COLO829 (cell line): Measurements from ENCODE around the gene PAK4.
A peak's percentile ranks its signal among the peaks of the same experiment; 100 is the strongest.

Source experiments
- DNase-seq: peaks from one replicate; pipeline ENCODE4 v3.0.0; 2012; ENCODE audit warnings: low spot score

Gene PAK4

DNA sequence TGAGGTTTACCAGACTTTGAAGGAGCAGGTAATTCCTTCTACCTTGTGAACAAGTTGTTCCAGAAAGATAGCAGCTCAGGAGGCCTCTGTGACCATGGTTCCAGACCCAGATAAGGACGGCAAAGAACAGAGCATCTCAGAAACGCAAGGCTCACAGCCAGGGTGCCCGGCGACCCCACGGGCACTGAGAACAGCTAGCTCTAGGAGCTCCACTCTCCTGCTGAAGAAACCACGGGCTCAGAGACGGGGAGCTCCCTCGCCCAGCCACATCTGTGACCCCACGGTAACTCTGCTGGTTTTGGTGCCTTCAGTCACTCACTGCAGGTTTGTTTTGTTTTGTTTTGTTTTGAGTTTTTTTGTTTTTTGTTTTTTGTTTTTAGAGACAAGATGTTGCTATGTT is 55.2 kb downstream of the PAK4 start:
- no peak for DNase-seq

DNA sequence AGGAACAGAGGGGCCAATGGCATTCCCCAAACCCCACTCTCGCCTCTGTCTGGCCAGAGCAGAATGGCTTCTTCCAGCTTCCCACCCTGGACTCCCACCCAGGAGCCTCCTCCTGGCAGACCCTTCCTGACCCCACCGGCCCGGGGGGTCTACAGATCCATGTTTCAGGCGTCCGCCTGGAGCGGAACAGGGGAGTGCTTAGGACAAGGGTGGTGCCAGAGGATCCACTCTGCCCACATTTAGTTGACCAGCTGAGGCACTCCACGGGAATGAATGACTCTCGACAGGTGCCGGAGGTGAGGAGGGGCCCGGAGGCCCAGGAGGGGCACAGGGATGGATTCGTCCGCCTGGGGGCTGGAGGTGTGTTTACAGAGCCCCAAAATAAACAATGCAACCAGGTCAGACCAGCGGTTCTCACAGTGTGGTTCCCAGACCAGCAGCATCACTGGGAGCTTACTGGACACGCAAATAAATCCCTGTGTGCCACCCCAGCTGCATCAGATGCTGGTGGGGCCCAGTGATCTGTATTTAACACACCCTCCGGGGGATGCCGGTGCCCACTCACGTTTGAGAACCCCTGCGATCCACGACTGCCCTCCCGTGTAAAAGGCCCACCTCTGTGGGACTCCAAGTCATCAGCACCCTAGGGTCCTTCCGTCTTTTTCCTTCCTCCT is 56.1 kb downstream of the PAK4 start:
- no peak for DNase-seq

DNA sequence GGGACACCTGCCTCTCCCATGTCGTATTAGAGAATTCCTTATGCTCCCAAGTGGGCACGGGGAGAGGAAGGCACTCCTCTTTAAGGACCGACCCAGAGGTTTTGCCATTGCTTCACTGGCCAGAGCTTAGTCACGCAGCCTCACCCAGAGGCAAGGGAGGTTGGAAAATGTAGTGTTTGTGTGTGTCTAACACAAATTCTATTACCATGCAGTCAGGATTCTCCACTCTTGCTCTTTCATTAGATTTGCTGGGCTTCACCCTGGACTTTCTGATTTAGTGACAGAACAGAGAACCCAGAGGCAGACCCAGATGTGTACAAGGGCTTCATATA is 56.6 kb downstream of the PAK4 start:
- DNase-seq, result no peak

DNA sequence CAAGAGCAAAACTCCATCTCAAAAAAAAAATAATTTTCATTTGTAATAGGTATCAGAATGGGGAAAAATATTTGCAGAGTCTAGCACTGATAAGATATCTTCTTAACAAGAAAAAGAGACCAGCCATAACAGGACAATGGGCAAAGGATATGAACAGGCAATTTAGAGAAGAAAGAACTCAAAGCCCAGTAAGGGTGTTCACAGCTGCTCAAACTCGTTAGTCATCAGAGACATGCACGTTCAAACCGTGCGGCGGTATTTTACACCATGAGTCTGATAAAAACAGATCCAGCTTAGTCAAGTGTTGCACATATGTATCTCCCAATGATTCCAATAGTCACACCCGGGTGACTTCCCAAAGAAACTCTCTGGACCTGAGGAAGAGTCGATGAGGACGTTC is 57.5 kb downstream of the PAK4 start:
- no peak for DNase-seq

DNA sequence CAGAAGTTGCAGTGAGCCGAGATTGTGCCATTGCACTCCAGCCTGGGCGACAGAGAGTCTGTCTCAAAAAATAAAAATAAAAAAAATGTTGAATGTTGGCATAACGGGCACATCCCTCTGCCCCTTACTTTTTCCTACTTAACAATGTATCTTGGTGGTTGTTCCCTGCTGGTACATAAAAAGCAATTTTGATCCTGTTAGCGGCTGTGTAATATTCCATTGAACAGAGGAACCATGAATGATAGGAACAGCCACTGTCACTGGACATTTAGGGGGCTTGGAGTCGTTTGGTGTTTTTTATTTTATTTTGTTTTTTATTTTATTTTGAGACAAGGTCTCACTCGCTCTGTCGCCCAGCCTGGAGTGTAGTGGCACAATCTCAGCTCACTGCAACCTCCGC is 60.8 kb downstream of the PAK4 start:
- no peak for DNase-seq

DNA sequence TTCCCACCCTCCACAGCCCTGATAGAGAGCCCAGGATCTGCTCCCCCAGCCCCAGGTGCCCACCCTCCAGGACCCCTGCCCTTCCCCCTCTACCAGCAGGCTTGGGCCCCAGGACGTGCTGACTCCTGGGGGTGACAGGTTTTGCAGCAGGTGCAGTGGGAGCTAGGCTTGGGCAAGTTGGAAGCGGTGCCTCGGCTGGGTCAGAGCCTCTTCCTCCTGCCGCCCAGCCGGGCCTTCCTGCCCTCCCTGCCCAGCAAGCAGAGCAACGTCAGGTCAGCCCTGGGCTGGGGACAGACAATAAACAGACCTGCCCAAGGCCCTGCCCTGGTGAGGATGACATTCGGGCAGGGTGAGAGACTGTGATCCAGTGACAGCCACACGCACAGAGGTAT is 62.0 kb downstream of the PAK4 start:
- no peak for DNase-seq

DNA sequence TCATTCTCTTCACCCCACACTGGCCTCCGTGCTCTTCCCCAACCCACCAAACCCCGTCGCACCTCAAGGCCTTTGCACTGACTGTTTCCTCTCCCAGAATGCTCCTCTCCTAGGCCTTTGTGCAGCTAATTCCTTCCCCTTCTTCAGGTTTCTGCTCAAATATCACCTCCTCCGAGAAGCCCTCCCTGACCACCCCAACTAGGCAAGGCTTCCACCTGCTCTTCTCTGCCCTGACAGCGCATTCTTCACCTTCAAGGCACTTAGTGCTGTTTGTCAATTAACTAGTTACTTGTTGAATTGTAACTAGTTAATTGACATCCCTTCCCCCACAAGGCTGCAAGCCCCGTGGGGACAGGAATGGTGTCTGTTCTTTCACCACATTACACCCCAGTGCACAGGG is 63.4 kb downstream of the PAK4 start:
- no peak for DNase-seq

DNA sequence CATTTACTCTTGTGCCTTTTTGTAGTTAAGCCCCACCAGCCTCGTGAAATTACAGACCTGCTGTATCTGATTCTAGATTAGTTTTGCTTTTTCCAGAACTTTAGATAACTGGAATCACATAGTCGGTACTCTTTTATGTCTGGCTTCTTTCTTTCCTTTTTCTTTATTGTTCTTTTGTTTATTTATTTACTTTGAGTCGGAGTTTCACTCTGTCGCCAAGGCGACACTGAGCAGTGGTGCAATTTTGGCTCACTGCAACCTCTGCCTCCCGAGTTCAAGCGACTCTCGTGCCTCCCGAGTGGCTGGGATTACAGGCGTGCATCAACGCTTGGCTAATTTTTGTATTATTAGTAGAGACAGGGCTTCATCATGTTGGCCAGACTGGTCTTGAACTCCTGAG is 65.2 kb downstream of the PAK4 start:
- DNase-seq, result no peak

DNA sequence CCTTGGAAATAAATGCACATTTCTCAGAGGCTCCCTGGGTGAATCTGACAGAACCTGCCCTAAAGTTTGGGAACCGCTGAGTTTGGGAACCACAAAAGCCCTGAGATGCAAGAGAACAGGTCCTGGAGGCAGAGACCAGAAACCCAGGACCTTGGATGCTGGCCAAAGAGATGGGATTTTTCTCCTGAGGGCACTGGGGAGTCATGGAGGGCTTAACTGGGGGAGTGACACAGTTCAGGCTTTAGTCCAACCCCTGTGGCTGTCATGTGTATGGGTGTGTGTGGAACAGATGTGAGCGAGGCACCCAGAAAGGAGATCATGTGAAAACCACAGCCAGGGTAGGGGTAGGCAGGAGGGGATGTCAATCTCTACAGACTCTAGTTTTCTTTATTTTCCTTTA is 67.3 kb downstream of the PAK4 start:
- no peak for DNase-seq

DNA sequence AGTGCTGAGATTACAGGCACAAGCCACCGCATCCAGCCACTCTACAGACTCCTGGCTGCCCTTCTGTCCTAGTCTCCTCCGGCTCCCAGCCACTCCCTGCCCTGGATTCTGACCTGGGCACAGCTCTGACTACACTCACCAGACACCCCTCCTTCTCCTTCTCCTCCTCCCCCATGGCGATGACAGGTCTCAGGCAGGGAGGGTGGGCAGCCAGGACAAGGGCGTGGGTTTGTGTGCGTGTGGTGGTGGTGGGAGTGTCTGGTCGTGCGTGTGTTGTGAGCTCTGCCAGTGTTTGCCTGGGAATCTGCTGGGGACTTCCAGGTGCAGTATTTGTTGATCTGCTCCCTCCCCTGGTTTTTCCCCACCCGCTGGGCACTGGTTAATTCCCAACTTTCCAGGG is 68.2 kb downstream of the PAK4 start:
- no peak for DNase-seq

DNA sequence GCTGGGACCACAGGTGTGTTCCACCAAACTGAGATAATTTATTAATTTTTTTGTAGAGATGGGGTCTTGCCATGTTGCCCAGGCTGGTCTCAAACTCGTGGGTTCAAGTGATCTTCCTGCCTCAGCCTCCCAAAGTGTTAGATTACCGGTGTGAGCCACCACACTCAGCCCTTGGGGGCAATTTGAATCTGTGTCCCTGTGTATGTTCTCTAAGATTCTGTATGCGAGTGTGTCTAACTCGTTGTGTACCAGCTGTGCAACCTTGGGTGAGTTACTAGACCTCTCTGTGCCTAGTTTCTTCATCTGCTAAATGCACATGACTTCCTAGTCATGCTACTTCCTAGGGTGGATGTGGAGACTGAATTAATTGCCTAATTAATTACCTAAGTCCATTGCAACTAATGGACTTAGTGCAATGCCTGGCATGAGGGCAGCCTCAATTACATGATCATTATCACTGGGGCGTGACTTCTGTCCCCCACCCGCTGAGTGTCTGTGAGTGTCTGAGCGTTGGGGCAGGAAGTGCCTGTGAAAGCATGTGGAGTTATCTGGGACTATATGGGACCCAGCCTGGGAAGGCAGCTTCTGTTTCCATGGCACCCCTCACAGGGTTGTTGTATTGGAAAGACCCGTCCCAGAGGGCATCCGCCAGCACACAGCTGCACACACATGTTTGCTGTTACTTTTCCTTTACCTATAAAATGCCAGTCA is 69.4 kb downstream of the PAK4 start:
- DNase-seq, result no peak

DNA sequence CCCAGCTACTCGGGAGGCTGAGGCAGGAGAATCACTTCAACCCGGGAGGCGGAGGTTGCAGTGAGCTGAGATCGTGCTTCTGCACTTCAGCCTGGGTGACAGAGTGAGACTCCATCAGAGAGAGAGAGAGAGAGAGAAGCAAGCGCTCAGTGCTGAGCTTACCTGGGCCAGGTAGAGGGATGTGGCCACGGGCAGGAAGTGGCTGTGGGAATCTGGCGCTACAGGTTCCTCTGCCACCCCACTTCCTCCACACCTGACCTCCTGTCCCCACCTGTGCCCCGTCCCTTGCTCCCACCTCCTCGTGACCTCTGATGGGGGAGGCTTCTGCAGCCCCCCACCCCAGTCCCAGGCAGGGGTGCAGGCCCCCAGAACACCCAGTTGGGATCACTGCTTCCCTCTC is 70.2 kb downstream of the PAK4 start:
- DNase-seq, result no peak

DNA sequence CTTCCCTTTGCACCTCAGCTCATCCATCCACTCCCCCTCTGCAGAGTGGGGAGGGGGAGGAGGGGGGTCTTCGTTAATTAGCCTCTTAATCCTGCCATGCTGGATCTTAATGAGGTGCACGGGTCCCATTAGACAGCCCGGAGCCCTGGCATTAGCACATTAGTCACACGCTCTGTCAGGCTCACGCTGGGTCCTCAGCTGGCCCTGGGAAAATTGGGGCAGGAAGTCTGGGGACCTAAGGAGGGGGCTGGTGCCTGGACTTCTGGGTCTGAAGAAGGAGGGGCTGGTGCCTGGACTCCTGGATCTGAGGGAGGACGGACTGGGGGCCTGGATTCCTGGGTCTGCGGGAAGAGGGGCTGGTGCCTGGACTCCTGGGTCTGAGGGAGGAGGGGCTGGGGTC is 70.7 kb downstream of the PAK4 start:
- DNase-seq, result no peak

DNA sequence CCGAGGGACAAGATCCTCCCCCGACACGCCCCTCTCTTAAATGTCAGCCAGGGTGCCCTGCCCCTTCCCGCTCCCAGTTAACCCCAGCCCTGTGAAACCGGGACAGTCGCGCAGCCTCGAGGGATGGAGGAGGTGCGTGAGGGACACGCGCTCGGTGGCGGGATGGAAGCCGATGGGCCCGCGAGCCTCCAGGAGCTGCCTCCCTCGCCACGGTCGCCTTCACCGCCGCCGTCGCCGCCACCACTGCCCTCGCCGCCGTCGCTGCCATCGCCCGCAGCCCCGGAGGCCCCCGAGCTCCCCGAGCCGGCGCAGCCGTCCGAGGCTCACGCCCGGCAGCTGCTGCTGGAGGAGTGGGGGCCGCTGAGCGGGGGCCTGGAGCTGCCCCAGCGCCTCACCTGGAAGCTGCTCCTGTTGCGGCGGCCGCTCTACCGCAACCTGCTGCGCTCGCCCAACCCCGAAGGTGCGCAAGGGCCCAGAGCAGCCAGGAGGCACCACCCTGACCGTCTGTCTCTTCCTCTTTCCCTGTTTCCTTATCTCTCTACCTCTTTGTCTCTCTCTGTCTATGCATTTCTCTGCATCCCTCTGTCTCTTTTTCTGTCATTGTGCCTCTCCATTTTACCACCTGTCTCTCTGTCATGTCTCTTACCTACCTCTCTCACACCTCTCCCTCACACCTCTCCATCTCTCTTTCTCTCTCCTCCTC is 71.4 kb downstream of the PAK4 start, which contains the start of gene NCCRP1:
TSS of gene NCCRP1 (plus strand) at position 105 of the 703 bp plus-strand sequence. CDS start at position 124, 19 bp downstream.
- no peak for DNase-seq

DNA sequence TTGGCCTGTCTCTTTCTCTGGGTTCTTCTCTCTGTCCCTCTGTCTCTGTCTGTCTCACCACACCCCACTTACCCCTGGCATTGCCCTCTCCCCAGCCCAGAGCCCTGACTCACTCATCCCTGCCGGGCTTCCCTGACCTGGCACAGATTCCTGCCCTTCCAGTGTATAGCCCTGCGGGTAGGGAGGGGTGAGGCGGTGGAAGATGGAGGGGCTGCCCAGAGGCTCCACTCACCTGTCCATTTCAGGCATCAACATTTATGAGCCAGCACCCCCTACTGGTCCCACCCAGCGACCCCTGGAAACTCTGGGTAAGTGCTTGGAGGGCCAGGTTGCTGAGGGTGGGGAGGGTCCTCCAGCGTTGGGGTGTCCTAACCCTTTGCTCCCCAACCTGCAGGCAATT is 72.2 kb downstream of the PAK4 start:
- DNase-seq, result no peak

DNA sequence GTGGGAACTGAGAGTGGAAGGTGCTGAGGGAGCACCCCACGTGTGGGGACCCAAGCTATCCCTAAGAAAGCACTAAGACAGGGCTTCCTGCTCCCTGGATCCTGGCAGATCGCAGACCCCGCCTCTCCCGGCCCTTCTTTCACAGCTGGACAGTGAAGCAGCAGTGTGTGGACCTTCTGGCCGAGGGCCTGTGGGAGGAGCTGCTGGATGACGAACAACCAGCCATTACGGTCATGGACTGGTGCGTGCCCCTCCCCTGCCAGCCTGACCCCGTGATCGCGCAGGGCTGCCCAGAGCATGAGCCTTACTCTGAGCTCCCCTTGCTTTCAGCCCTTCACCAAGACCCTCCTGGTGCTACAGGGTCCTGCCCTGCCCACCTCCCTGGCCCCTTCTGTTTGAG is 73.4 kb downstream of the PAK4 start:
- peak; percentile 65 for DNase-seq

DNA sequence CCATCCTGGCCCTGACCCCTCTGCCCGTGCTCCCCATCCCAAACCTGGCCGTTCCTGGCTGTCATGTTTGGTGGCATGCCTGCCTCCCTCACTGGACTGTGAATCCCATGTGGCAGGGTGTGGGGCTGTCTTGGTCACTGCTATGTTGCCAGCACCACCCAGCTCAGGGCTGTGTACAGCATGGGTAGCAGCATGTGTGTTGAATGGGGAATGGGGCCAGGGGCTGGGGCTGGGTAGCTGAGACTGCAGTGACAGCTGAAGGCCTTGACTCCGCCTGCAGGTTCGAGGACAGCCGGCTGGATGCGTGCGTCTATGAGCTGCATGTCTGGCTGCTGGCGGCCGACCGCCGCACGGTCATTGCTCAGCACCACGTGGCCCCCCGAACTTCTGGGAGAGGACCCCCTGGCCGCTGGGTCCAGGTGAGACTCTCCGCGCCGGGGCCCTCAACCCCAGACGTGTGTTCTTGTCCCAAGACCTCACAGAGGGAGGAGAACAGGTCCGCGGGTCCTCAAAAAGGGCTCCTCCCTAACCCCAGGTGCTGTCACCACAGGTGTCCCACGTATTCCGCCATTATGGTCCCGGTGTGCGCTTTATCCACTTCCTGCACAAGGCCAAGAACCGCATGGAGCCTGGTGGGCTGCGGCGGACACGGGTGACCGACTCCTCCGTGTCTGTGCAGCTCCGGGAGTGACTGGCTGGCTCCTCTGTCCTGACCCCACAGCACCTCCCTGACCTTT is 74.6 kb downstream of the PAK4 start:
- no peak for DNase-seq

DNA sequence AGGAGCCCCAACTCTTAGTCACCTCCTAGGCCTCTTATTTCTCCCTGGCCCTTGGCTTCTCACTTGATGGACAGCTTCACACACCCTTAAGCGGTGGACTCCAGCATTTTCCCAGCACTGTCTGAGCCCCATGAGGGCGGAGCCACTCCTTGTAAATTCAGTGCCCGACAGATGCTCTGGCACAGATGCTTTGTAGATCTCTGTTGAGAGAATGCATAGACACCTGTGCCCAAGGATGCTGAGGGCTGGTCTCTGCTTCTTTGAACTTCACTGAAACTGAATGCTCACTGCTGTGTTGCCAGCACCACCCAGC is 75.2 kb downstream of the PAK4 start:
- no peak for DNase-seq

DNA sequence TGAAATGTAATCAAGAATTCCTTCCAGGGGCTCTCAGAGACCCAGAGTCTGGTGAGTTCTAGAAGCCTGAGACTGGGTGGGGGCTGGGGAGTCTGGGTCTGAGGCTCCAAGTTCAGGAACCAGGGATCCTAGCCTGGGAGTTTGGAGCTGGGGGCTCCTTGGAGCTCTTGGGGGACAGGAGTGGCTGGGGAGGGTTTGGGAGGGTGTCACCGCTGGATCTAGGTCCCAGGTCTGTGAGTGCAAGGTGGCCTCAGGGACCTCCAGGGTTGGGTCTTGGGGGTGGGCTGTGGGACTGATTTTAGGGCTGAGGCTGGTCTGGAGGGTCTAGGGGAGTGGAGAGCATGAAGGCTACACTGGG is 77.4 kb downstream of the PAK4 start:
- DNase-seq, result no peak

DNA sequence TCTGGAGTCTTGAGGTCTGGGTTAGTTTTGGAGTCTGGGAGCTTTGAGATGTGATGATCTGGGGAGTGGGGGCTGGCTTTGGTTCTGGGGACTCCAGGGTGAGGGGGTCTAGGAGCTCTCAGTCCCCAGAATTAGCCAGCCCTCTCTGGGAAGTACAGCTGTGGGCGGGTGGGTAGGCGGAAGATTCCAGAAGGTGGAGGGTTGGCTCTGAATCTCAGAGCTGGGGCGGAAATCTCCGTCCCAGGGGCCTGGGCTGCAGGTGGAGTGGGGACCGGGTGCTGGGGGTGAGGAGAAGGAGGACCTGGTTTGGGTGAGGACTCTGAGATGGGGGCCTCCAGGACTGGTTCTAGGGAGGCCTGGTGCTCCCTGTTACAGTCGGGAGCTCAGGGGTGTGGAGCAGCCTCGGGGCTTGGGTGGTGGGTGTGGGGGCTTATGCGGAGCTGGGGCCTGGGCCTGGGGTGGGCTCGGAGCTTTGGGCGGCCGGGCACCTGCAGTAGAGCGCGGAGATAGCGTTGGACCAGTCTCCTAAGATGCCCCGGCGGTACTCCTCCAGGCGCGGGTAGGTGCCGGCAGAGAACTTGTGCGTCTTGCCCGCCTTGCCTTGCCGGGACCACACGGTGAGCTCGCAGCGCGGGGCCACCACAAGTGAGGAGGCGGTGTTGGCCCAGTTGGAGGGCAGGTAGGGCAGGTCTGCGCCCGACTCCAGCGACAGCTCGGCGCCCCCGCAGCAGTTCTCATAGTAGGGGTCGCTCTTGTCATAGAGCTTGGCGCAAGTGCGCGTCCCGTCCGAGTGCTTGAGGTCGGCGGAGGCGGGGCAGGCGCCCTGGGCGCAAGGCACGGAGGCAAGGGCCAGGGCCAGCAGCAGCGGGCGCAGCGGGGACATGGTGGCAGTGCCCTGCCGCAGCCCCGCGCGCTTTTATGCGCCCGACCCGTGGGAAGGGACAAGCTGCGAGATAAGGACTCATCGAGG is 78.1 kb downstream of the PAK4 start, which contains the start of gene SYCN:
TSS of gene SYCN (minus strand) at position 892 of the 970 bp plus-strand sequence. CDS start at position 883, 9 bp downstream.
- DNase-seq, result no peak

DNA sequence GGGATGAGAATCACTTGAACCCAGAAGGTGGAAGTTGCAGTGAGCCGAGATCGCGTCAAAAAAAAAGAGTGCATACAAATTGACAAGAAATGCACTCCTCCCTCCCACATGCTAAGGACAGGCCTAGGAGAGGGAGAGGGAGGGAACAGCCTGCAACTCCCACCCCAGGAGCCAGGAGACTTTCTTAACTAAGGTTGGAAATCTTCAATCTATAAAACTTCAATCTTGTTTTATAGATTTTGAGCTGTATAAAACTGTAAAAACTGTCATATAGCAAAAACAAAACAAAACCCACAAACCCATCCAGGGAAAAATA is 79.8 kb downstream of the PAK4 start:
- no peak for DNase-seq

DNA sequence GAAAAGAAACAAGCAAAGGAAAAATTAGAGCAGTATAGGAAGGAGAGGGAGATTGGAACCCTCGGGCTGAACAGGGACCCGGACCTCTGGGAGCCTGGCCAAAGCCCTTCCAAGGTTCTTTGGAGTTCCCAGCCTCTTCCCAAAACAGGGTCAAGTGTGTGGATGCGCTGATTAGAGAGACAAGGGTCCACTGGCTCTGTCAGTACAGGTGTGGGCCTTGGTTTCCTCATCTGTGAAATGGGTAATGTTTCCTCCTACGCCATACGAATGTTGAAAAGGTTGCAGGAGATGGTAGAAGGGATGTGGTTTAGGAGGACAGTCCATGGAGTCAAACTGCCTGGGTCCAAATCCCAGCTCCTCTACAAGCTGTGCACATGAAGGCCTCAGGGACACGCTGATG is 80.5 kb downstream of the PAK4 start:
- no peak for DNase-seq
